HAP-1 (cell line): ENCODE data around the gene ERCC8.

Experiments
- DNase-seq, 2 experiments: peaks; one replicate each; pipeline ENCODE4 v3.0.0-alpha.2; 2016 to 2020; ENCODE audit warnings: low spot score in 2 of 2
- H3K27me3 ChIP-seq: fragments of 250-450 bp; sonication (Bioruptor Pico); 2 replicates; pipeline ENCODE4 v1.5.1; 2020; ENCODE audit warnings: low read depth, mild to moderate bottlenecking, moderate library complexity
- H3K36me3 ChIP-seq: fragments of 250-450 bp; sonication (Bioruptor Pico); replicated peaks from 2 replicates; pipeline ENCODE4 v1.5.1; 2020; ENCODE audit warnings: mild to moderate bottlenecking
- H3K4me1 ChIP-seq: fragments of 250-450 bp; sonication (Bioruptor Pico); 2 replicates; pipeline ENCODE4 v1.5.1; 2020; ENCODE audit warnings: mild to moderate bottlenecking
- H3K4me3 ChIP-seq: fragments of 250-450 bp; sonication (Bioruptor Pico); 2 replicates; pipeline ENCODE4 v1.5.1; 2020; ENCODE audit warnings: mild to moderate bottlenecking, moderate library complexity
- H3K9me3 ChIP-seq: fragments of 250-450 bp; sonication (Bioruptor Pico); 2 replicates; pipeline ENCODE4 v1.5.1; 2020; ENCODE audit warnings: mild to moderate bottlenecking, moderate library complexity
- in situ Hi-C: fragments of 300-500 bp; cut with MboI; formaldehyde crosslinking; loops from 3 replicates; pipeline ENCODE4 v1.14.3; 2020; ENCODE audit warnings: low sequenced_read_pairs, inconsistent platforms, mixed read lengths

ERCC8 gene

DNA sequence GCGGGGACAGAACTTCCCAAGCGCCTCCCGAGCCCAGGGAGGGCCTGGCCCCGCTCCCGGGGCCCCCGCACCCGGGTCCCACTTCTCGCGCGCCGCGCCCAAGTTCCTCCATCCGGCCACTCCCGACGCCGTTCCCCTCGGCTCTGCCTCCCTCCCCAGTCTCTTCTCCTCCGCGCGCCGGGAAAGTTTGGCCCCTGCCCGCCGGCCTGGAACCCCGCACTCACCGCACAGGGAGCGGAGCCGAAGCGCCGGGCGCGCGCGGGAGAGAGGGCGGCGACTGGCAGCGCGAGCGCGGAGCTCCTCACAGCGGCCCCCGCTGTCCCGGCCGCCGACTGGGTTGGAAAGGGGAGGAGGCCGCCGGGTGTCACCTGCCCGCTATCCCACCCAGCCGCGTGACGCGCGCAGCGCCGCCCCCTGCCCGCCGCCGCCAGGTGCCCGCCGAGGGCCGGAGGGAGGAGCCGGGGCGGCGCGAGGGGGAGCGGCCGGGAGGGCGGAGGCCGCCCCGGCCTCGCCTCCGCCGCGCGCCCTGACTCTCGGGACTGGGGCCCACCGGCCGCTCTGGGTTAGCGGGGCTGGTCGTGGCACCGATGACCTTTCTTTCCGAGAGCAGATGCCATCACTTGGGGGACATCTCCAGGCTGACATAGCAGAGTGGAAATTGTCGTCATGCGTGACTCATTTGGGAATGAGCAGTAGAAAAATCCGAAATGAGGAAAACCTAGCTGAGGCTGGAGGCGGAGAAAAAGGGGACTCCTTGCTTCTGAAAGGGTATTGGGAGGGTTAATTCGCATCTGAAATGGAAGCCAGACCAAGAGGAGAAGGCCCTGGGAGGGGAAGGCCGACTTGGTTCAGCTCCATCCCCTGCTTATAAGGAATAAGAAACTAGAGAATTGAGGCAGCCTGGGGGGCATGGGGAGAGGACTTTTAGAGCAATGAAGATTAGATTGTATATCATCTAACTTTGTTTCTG lies 100.6 kb downstream of the ERCC8 start, which contains the start of gene ELOVL7:
Gene ELOVL7 (minus strand): TSS at position 334 of the 970 bp plus-strand sequence. CDS start 56,872 bp downstream, outside the sequence.
- Histone ChIP-seq H3K4me3 (peak within 1 kb of the TSS; percentile 78), H3K36me3 (no peaks in the 10 kb centered on the region), H3K4me1 (no peaks in the 10 kb centered on the region), H3K27me3 (no peaks in the 10 kb centered on the region), H3K9me3 (no peaks in the 10 kb centered on the region)
- in situ Hi-C loops: no loop called here
- DNase-seq: peak; percentile 78 to 92

DNA sequence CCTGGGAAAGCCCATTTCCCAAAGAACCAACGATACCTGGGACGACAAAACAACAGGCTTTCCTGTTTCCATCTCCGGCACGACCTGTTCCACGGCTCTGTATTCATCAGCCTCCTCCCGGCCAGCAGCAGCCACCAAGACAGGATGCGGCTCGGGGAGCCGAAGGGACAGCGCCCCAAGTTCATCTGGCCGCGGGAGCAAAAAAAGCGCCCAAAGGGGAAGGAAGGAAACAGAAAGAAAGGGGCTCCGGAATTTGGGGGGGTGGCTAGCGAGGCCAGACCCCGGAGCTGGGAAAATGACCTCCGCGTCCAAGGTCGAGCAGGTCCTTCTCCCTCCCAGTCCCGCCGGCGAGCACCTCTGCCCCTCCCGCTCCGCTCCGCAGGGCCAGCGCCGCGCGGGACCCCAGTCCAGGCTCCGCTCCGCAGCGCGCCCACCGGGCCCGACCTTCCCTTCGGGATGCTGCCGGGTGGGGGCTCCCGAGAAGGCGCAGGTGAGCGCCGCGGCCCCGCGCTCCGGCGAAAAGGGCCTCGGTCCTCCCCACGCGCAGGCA lies 101.4 kb downstream of the ERCC8 start:
- Histone ChIP-seq H3K27me3 (no peaks in the 10 kb centered on the region), H3K4me3 (peak overlapping the region; percentile 78), H3K4me1 (no peaks in the 10 kb centered on the region), H3K9me3 (no peaks in the 10 kb centered on the region), H3K36me3 (no peaks in the 10 kb centered on the region)
- DNase-seq: peak in 1 of 2 experiments; percentile 41
- in situ Hi-C loops: no loop called here

DNA sequence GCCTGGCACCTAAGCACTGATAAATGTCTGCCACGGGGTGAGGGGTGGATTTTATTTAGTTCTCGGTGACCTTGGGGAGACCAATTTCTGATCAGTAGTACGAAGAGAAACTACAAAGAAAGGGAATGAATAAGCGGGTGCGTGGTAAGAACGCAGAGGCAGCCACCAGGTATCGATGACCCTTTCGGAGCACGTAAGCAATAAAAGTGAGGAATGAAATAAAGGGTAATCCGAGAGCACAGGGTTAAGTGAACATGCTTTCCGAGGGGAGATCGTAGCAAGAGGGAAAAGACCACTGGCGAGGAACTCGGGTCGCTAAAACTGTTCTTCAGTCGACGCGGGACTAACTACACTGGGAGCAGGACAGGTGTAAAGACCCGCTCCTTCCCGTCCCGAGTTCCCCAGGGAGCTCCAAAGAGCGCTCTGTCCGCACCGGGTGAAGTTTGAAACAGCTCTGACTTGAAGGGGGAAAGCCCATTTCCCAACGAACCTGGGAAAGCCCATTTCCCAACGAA lies 101.9 kb downstream of the ERCC8 start:
- Histone ChIP-seq H3K9me3 (no peaks in the 10 kb centered on the region), H3K4me1 (no peaks in the 10 kb centered on the region), H3K4me3 (peak overlapping the region; percentile 78), H3K36me3 (no peaks in the 10 kb centered on the region), H3K27me3 (no peaks in the 10 kb centered on the region)
- in situ Hi-C loops: no loop called here
- DNase-seq: peak; percentile 10 to 31

- DNase-seq: no peak
- H3K9me3 ChIP-seq: no peaks in the 10 kb centered on the region
- H3K27me3 ChIP-seq: no peaks in the 10 kb centered on the region
- no peaks in the 10 kb centered on the region for H3K36me3 ChIP-seq
- H3K4me3 ChIP-seq: no peak overlapping the region
- no peaks in the 10 kb centered on the region for H3K4me1 ChIP-seq
- in situ Hi-C loops: no loop called here
These were observed 103.5 kb downstream of the ERCC8 start for GRCh38 chr5:60841361-60841760.

DNA sequence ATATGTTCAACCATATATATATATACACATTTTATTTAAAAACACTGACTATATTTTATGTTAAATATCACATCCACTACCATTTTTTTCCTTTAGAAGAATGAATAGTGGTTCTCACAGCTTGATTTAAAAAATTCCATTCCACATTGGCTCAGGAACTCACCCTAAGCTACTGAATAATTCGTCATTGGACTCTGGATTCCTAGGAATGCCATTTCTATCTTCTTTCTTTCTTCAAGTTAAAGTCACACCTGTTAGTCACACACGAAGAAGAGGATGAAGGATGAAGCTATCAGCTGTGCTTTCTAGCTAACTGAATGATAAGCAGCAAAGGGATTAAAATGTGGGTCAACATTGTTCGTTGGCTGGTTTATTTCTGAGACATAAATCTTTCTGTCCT lies 108.7 kb downstream of the ERCC8 start:
- in situ Hi-C loops: no loop called here
- no peaks in the 10 kb centered on the region for H3K27me3 ChIP-seq
- H3K9me3 ChIP-seq: no peaks in the 10 kb centered on the region

GRCh38 chr5:60835554-60835953 lies 109.3 kb downstream of the ERCC8 start:
- in situ Hi-C loops: no loop called here
- no peak overlapping the region for H3K4me3 ChIP-seq
- no peaks in the 10 kb centered on the region for H3K4me1 ChIP-seq
- no peaks in the 10 kb centered on the region for H3K9me3 ChIP-seq
- no peak for DNase-seq
- H3K27me3 ChIP-seq: no peaks in the 10 kb centered on the region
- H3K36me3 ChIP-seq: no peaks in the 10 kb centered on the region

More for the DNA sequence above, 108.7 kb downstream of the ERCC8 start:
- Histone ChIP-seq H3K36me3 (no peaks in the 10 kb centered on the region), H3K4me1 (no peaks in the 10 kb centered on the region), H3K4me3 (no peak overlapping the region)
- DNase-seq: no peak

DNA sequence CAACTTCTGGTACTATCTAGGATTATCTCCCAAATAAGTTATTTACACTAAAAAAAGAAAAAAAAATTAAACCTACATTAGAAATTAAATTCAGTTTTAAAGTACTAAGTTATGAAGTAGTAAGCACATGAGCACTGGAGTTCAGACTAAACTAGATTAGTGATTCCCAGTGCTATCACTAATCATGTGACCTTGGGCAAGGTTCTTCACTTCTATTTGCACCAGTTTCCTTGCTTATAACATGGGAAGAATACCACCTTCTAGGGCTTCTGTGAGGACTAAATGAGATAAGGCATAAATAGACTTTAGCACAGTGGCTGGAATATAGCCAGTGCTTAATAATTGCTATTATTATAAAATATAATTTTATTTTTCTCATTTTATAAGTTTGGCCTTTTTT lies 111.3 kb downstream of the ERCC8 start:
- Histone ChIP-seq H3K4me1 (no peaks in the 10 kb centered on the region), H3K4me3 (no peak overlapping the region), H3K9me3 (no peaks in the 10 kb centered on the region), H3K27me3 (no peaks in the 10 kb centered on the region), H3K36me3 (no peaks in the 10 kb centered on the region)
- in situ Hi-C loops: no loop called here
- DNase-seq: no peak

DNA sequence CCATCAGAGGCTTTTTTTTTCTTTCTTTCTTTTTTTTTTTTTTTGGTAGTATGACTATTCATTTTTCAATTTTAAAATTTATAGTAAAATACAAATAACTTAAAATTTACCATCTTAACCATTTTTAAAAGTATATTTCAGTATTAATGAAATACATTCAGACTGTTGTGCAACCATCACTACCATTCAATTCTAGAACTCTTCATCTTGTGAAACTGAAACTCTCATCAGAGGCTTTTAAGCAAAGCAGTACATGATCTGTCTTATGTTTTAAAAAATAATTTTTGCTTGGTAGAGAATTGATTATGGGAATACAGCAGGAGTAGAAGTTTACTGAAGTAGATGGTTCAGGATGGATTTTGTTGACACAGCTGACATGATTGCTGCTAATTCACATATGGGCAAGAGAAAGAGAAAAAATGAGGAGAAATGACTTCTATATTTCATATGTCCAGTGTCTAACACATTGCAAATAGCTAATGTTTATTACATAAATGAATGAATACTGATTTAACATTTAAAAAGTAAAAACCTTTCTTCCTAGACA lies 114.2 kb downstream of the ERCC8 start:
- in situ Hi-C loops: no loop called here
- Histone ChIP-seq H3K36me3 (no peaks in the 10 kb centered on the region), H3K9me3 (no peaks in the 10 kb centered on the region), H3K4me3 (no peak overlapping the region), H3K4me1 (no peaks in the 10 kb centered on the region), H3K27me3 (no peaks in the 10 kb centered on the region)
- no peak for DNase-seq

GRCh38 chr5:60829490-60830266 lies 115.2 kb downstream of the ERCC8 start:
- DNase-seq: no peak
- Histone ChIP-seq H3K36me3 (no peaks in the 10 kb centered on the region), H3K27me3 (no peaks in the 10 kb centered on the region), H3K4me1 (no peaks in the 10 kb centered on the region), H3K4me3 (no peak overlapping the region), H3K9me3 (no peaks in the 10 kb centered on the region)
- in situ Hi-C loops: no loop called here

DNA sequence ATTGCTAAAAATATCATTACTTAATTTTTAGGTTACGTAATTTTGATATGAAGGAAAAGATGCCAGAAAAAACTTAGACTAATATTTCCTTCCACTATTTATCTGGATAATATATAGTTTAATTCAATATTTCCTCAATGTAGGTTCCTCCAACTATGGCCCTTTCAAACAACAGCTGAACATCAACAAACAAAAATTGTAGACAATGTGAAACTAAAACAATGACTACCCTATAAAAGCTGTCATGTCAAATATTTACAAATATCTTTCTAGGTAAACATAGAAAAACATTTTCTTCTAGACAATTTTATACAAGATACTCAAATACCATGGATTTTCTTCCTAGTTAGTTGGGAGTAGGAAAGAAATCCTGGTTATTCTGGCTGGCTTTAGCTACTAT lies 117.7 kb downstream of the ERCC8 start:
- no peaks in the 10 kb centered on the region for H3K9me3 ChIP-seq
- H3K27me3 ChIP-seq: no peaks in the 10 kb centered on the region
- no peaks in the 10 kb centered on the region for H3K36me3 ChIP-seq
- no peaks in the 10 kb centered on the region for H3K4me1 ChIP-seq
- DNase-seq: no peak
- in situ Hi-C loops: no loop called here
- H3K4me3 ChIP-seq: no peak overlapping the region

DNA sequence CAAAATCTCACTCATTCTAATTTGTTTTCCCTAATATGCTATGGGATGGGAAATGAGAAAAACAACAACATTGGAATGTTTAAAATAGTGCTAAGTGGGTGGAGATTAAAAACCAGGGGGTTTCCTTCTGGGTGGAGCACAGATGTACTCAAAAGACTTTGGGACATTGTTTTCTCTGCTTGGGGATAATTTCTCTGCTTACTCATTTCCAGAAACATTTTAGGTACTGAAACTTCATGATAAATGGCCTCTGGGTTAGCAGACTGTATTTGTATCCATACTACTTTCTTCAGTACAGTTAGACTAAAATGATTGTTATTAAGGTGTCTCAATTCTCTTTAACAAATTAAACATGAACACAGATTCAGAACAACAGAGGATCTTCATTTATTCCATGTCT lies 118.2 kb downstream of the ERCC8 start:
- H3K4me3 ChIP-seq: no peak overlapping the region
- in situ Hi-C loops: no loop called here
- no peaks in the 10 kb centered on the region for H3K27me3 ChIP-seq
- H3K4me1 ChIP-seq: no peaks in the 10 kb centered on the region
- no peak for DNase-seq
- no peaks in the 10 kb centered on the region for H3K9me3 ChIP-seq
- no peaks in the 10 kb centered on the region for H3K36me3 ChIP-seq
